HG02973 (cell line): Measurements from ENCODE around the gene LRP1B.

Experiments used
- ATAC-seq: cut with Tn5 transposase; IDR thresholded peaks from one replicate; pipeline ENCODE4 v1.9.1; 2021; ENCODE audit warnings: moderate library complexity; ENCODE audit not compliant: unreplicated experiment

The LRP1B gene

GRCh38 chr2:141065042-141065441 is 1065.8 kb downstream of the LRP1B start:
- ATAC-seq, result no peak

DNA sequence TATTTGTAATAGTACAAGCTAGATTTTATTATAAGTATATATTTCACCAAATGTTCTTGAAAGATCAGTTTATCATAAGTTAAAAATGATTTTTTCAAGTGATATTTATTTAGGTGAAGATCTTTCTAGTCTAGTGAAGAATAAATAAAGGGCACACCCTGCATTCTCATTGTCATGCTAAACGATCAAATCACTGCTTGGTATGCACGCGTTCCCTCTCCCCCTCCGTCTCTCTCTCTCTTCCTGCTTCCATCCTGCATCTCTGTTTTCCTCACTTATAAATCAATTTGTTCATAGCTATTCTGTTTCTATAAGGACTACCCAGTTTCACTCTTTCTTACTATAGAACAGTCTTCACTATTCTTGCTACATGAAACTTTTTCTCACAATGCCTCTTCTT is 1067.4 kb downstream of the LRP1B start:
- no peak for ATAC-seq

DNA sequence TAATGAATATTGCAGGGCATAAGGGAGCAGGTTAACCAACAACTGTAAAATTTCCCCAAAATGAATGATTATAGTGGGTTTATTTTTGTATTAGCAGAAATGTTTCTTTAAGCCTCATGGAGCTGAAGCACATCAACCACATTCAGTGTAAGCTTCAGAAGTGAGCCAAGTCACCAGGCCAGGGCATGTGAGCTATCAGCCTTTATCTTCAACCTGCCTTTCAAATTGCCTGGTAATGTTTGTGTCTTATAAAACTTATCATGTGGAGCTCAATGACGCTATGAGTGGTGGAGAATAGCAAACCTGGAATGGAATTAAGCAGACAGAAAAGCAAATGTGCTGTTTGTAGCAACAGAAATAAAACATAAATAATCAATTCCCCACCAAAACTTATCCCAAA is 1068.4 kb downstream of the LRP1B start:
- ATAC-seq, result no peak

GRCh38 chr2:141062031-141062430 is 1068.8 kb downstream of the LRP1B start:
- no peak for ATAC-seq

GRCh38 chr2:141058556-141058955 is 1072.3 kb downstream of the LRP1B start:
- ATAC-seq, result no peak

- ATAC-seq, result no peak
Observed at GRCh38 chr2:141055531-141055930, 1075.3 kb downstream of the LRP1B start.

DNA sequence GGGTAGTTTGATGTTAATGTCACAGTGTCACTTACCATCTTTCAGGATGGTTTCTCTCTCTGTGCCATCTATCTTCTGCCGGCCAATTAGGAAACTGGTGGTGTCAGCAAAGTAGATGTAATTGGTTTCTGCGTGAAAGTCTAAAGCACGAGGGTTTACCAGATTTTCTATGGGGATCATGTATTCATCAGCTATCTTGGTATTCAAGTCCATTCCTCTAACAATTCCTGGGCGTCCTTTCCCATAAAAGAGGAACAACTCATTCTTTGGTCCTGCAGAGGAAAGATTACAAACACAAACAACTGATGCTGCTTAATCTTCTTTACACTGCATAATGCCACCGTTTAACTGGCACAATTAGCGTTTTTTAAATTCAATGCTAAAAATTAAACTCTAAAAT is 1081.9 kb downstream of the LRP1B start:
- ATAC-seq, result no peak

- no peak for ATAC-seq
Observed at GRCh38 chr2:141041281-141041680, 1089.5 kb downstream of the LRP1B start.

GRCh38 chr2:141038341-141038740 is 1092.5 kb downstream of the LRP1B start:
- ATAC-seq, result no peak

- no peak for ATAC-seq
Observed at GRCh38 chr2:141037361-141037760, 1093.5 kb downstream of the LRP1B start.

- ATAC-seq, result no peak
Observed at GRCh38 chr2:141035846-141036420, 1094.9 kb downstream of the LRP1B start.

GRCh38 chr2:141029428-141030078 is 1101.3 kb downstream of the LRP1B start:
- no peak for ATAC-seq

DNA sequence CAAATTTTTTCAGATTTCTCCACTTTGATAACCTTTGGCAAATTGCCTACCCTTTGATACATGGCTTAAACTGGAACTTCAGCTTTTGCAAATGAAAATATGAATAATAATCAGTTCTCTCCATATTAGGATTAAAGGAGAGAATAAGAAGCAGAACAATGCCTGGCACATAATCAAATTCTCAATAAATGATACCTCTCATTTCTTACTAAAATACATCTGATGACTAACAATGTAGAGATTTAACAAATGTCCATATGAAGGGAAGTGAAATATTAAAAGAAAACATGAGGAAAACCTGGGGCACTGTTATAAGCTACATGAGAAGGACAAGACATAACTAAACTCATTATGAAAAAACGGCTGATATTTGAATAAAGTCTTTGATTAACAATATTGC is 1103.6 kb downstream of the LRP1B start:
- no peak for ATAC-seq

- no peak for ATAC-seq
Observed at GRCh38 chr2:141021611-141022010, 1109.2 kb downstream of the LRP1B start.

DNA sequence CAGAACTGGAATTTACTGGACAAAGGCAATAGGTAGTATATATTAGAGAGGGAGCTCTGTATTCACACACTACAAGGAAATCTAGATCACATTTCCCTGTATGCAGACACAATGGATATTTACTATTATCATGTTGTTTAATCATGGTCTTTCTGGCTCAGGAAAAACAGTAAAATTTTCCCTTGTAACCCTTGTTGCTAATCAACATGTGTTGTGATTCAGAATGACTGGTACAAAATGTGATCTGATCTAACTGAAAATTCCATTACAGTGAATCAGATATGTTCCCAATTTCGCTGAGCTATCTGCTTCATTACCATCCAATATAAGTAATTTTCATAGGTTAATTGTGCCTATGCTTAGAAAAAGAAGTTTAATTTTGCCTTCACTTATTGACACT is 1109.7 kb downstream of the LRP1B start:
- ATAC-seq, result no peak

- no peak for ATAC-seq
Observed at GRCh38 chr2:141020346-141020745, 1110.5 kb downstream of the LRP1B start.

GRCh38 chr2:141015341-141016047 is 1115.3 kb downstream of the LRP1B start:
- ATAC-seq, result no peak

- ATAC-seq, result no peak
Observed at GRCh38 chr2:141003967-141004657, 1126.7 kb downstream of the LRP1B start.

- no peak for ATAC-seq
Observed at GRCh38 chr2:141001750-141002149, 1129.1 kb downstream of the LRP1B start.

GRCh38 chr2:140998577-140998976 is 1132.2 kb downstream of the LRP1B start:
- ATAC-seq, result no peak

DNA sequence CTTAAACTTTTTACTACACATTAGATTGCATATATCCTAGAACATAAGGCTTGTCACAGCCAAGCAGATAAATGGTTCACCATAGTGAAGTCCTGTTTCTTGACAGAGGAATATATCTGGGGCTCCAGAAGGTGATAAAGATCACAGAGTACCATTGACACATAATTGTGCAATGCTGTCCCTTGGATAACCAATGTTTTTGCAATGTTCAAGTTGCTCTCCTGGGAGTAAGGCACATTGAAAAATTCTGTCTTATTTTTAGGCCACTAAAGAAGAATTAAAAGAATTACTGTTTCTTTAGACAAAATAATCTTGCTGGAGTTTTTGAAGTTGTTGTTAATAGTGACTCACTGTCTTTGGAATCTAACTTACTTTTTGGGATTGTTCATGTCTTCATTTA is 1132.8 kb downstream of the LRP1B start:
- ATAC-seq, result no peak

DNA sequence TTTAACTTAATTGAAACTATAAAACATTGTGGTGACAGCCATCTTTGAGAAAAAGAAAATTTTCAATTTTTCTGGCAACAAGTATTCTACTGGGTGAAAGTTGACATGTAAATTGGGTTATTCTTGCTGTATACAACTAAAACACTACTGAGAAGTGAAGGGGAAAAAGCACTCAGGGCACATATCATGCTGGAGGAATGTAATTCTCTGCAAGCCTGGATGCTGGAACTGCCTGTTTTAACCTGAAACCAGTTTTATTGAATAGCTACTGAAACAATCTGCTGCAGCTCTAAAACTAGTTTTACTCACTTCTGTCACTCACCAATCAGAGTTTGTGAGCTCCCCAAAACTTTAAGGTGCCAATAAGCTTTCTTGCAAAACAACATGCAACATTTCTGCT is 1136.0 kb downstream of the LRP1B start:
- ATAC-seq, result no peak
